Keratinocyte (primary cell): Measurements from ENCODE around the gene LNPEP. TPM values are rescaled to one million over a fixed set of nuclear protein-coding genes. Genes with fewer than 3 reads are reported as not detected.
A peak's percentile ranks its signal among the peaks of the same experiment; 100 is the strongest.

Source experiments
- DNase-seq: peaks from one replicate; pipeline ENCODE4 v3.0.0-alpha.2; 2011; ENCODE audit warnings: low read depth, missing footprints, low spot score
- FAIRE-seq: peaks from 2 replicates; lab custom pipeline; 2011; peaks lifted over from hg19 to GRCh38; lab: Jason Lieb, UNC
- H2AFZ ChIP-seq: 2 replicates; pipeline ENCODE4 v1.6.0; 2012; ENCODE audit warnings: low read length, control low read depth, inconsistent platforms; ENCODE audit not compliant: control insufficient read depth
- H3K27ac ChIP-seq: 2 replicates; pipeline ENCODE4 v1.5.1; 2011; ENCODE audit warnings: low read length; ENCODE audit not compliant: control insufficient read depth, insufficient read depth
- H3K27me3 ChIP-seq: 3 replicates; pipeline ENCODE4 v1.6.0; 2011; ENCODE audit warnings: low read length; ENCODE audit not compliant: control insufficient read depth, insufficient read depth; ENCODE audit errors: extremely low read depth
- H3K36me3 ChIP-seq, 2 experiments: 2 replicates in 1 of 2; 3 replicates in 1 of 2; pipeline ENCODE4 v1.5.1; 2011; ENCODE audit warnings: low read length in 2 of 2, mild to moderate bottlenecking in 1 of 2; ENCODE audit not compliant: control insufficient read depth in 2 of 2, insufficient read depth in 2 of 2; ENCODE audit errors: extremely low read depth in 1 of 2
- H3K4me1 ChIP-seq: 3 replicates; pipeline ENCODE4 v1.5.1; 2011; ENCODE audit warnings: low read length; ENCODE audit not compliant: control insufficient read depth, insufficient read depth; ENCODE audit errors: extremely low read depth
- H3K4me2 ChIP-seq: 3 replicates; pipeline ENCODE4 v1.6.0; 2011; ENCODE audit warnings: low read depth, low read length; ENCODE audit not compliant: control insufficient read depth, insufficient read depth; ENCODE audit errors: extremely low read depth
- H3K4me3 ChIP-seq, 3 experiments: fragments of 200-600 bp in 1 of 3; sonication (generic) in 1 of 3; 2 replicates in 2 of 3; 3 replicates in 1 of 3; pipeline ENCODE4 v1.5.1; 2011 to 2016; ENCODE audit warnings: low read length in 3 of 3, mild to moderate bottlenecking in 3 of 3, control low read depth in 2 of 3, inconsistent platforms in 1 of 3, low read depth in 1 of 3, mixed read lengths in 1 of 3, mixed run types in 1 of 3, moderate library complexity in 1 of 3; ENCODE audit not compliant: control insufficient read depth in 2 of 3, insufficient read depth in 2 of 3; ENCODE audit errors: extremely low read depth in 1 of 3
- H3K79me2 ChIP-seq: 2 replicates; pipeline ENCODE4 v1.6.0; 2012; ENCODE audit warnings: low read length; ENCODE audit not compliant: control insufficient read depth, insufficient read depth
- H3K9ac ChIP-seq: 3 replicates; pipeline ENCODE4 v1.6.0; 2011; ENCODE audit warnings: low read length; ENCODE audit not compliant: control insufficient read depth, insufficient read depth; ENCODE audit errors: extremely low read depth
- H3K9me1 ChIP-seq: 3 replicates; pipeline ENCODE4 v1.6.0; 2011; ENCODE audit warnings: low read length; ENCODE audit not compliant: control insufficient read depth, insufficient read depth; ENCODE audit errors: extremely low read depth
- H3K9me3 ChIP-seq: 2 replicates; pipeline ENCODE4 v1.5.1; 2012; ENCODE audit warnings: low read depth, low read length; ENCODE audit not compliant: control insufficient read depth
- H4K20me1 ChIP-seq: 3 replicates; pipeline ENCODE4 v1.6.0; 2011; ENCODE audit warnings: low read length; ENCODE audit not compliant: control insufficient read depth, insufficient read depth; ENCODE audit errors: extremely low read depth
- CTCF ChIP-seq, 3 experiments: IDR thresholded peaks in 1 of 3; conservative IDR thresholded peaks in 1 of 3; optimal IDR thresholded peaks in 1 of 3; 2 replicates in 2 of 3; 3 replicates in 1 of 3; pipeline versions ENCODE3 to v1.5.1; 2011; ENCODE audit warnings: low read length in 3 of 3, mild to moderate bottlenecking in 3 of 3, moderate library complexity in 2 of 3, control low read depth in 1 of 3, inconsistent platforms in 1 of 3; ENCODE audit not compliant: insufficient read depth in 2 of 3; ENCODE audit errors: extremely low read depth in 1 of 3
- EZH2 ChIP-seq: IDR thresholded peaks from one replicate; pipeline ENCODE4 v1.6.1; 2012; ENCODE audit warnings: inconsistent platforms, mild to moderate bottlenecking, low read length, moderate library complexity
- dilution Hi-C: fragments of 300-500 bp; cut with MboI; formaldehyde crosslinking; loops from one replicate; pipeline ENCODE4 v1.7.0; 2020; ENCODE audit warnings: low sequenced_read_pairs; ENCODE audit not compliant: extremely low pct_ligation_motif_present
- polyA plus RNA-seq, 5 experiments: library from polyadenylated mRNA; depleted of rRNA in 3 of 5; stranded (reverse) in 3 of 5; stranded (forward) in 1 of 5; unstranded in 1 of 5; fragments of >200 nt; gene quantifications; 1 replicate in 1 of 5; 2 replicates in 3 of 5; 3 replicates in 1 of 5; pipeline versions ENCODE4 v1.2.1 to v1.2.3, GENCODE V29; 2011 to 2012; ENCODE audit warnings: missing spikeins in 2 of 5, low read depth in 1 of 5, low replicate concordance in 1 of 5

Gene LNPEP
- polyA plus RNA-seq, 1 donor (not counting 4 experiments of a cell fraction or from before 2014, with no cell fraction given): 26.6 TPM

GRCh38 chr5:97019435-97020117 is 83.7 kb downstream of the LNPEP start:
- H4K20me1 ChIP-seq: no peaks in the 10 kb centered on the region
- H3K79me2 ChIP-seq: no peaks in the 10 kb centered on the region
- no peaks in the 10 kb centered on the region for H3K27me3 ChIP-seq
- H3K27ac ChIP-seq: no peak overlapping the region
- no peaks in the 10 kb centered on the region for H3K4me1 ChIP-seq
- H2AFZ ChIP-seq: no peak overlapping the region
- dilution Hi-C loops: no loop called here
- DNase-seq (no peak), FAIRE-seq (peak; percentile 62)
- H3K36me3 ChIP-seq: peaks cover 8 to 12% of the 10 kb centered on the region in 2 experiments
- H3K9me1 ChIP-seq: no peaks in the 10 kb centered on the region
- no peak overlapping the region for H3K9ac ChIP-seq
- no peak overlapping the region for H3K4me2 ChIP-seq
- TF ChIP-seq CTCF (optimal IDR thresholded peaks at IDR 0.05 in 1 of 3, IDR thresholded peaks at IDR 0.05 in 1 of 3, conservative IDR thresholded peaks at IDR 0.05 in 1 of 3; ENCODE audit: extremely low read depth in 1 of 3, insufficient read depth in 2 of 3, low read length in 3 of 3): no peak
- no peak for TF ChIP-seq EZH2
- H3K9me3 ChIP-seq: no peaks in the 10 kb centered on the region
- no peak overlapping the region for H3K4me3 ChIP-seq

- H3K4me2 ChIP-seq: no peak overlapping the region
- no peak for DNase-seq
- TF ChIP-seq EZH2 (no peak), CTCF (optimal IDR thresholded peaks at IDR 0.05 in 1 of 3, IDR thresholded peaks at IDR 0.05 in 1 of 3, conservative IDR thresholded peaks at IDR 0.05 in 1 of 3; ENCODE audit: extremely low read depth in 1 of 3, insufficient read depth in 2 of 3, low read length in 3 of 3) (no peak)
- H3K9me1 ChIP-seq: no peaks in the 10 kb centered on the region
- peaks cover 8 to 12% of the 10 kb centered on the region in 2 experiments for H3K36me3 ChIP-seq
- no peak overlapping the region for H3K27ac ChIP-seq
- no peaks in the 10 kb centered on the region for H3K4me1 ChIP-seq
- no peaks in the 10 kb centered on the region for H4K20me1 ChIP-seq
- no peaks in the 10 kb centered on the region for H3K27me3 ChIP-seq
- no peak overlapping the region for H3K9ac ChIP-seq
- H3K9me3 ChIP-seq: no peaks in the 10 kb centered on the region
- H2AFZ ChIP-seq: no peak overlapping the region
- dilution Hi-C loops: no loop called here
- H3K79me2 ChIP-seq: no peaks in the 10 kb centered on the region
- FAIRE-seq: no peak
- H3K4me3 ChIP-seq: no peak overlapping the region
Observed at GRCh38 chr5:97021416-97021815, 85.5 kb downstream of the LNPEP start.
